WTC11 (cell line): Measurements from ENCODE around the gene HRH1. TPM values are rescaled to one million over a fixed set of nuclear protein-coding genes. Genes with fewer than 3 reads are reported as not detected.
A peak's percentile ranks its signal among the peaks of the same experiment; 100 is the strongest.

Source experiments
- ATAC-seq: fragments of 200-7000 bp; cut with Tn5 transposase; 2 replicates; pipeline ENCODE4 v1.10.0; 2021; ENCODE audit warnings: mild to moderate bottlenecking, moderate library complexity
- CTCF ChIA-PET: fragments of 300-600 bp; sonication (Branson Sonifier 250); formaldehyde crosslinking; loops from one replicate; lab custom pipeline; 2021; ENCODE audit warnings: antibody characterized with exemption; lab: Charles Lee
- POLR2A ChIA-PET: fragments of 350-600 bp; sonication (Branson Sonifier 250); formaldehyde crosslinking; loops from one replicate; lab custom pipeline; 2021; ENCODE audit warnings: antibody characterized with exemption; lab: Charles Lee
- DNase-seq: peaks from one replicate; pipeline ENCODE4 v3.0.0; 2021; ENCODE audit warnings: low spot score
- H3K27ac Mint-ChIP-seq: 2 replicates; pipeline ENCODE4 v1.8.0; 2021; ENCODE audit warnings: mixed read lengths
- H3K27me3 Mint-ChIP-seq: 2 replicates; pipeline ENCODE4 v1.8.0; 2021; ENCODE audit warnings: low read depth, mild to moderate bottlenecking, moderate library complexity, mixed read lengths
- H3K36me3 Mint-ChIP-seq: 2 replicates; pipeline ENCODE4 v1.8.0; 2021; ENCODE audit warnings: mixed read lengths
- H3K4me1 Mint-ChIP-seq: 2 replicates; pipeline ENCODE4 v1.8.0; 2022; ENCODE audit warnings: mixed read lengths
- H3K4me3 Mint-ChIP-seq: 2 replicates; pipeline ENCODE4 v1.8.0; 2021; ENCODE audit warnings: mild to moderate bottlenecking, moderate library complexity, mixed read lengths
- H3K9me3 Mint-ChIP-seq: 2 replicates; pipeline ENCODE4 v1.8.0; 2021; ENCODE audit warnings: mixed read lengths
- AR ChIP-seq: fragments of 250-450 bp; sonication (Bioruptor Pico); IDR thresholded peaks from 2 replicates; pipeline ENCODE4 v1.9.0; 2021; ENCODE audit warnings: mild to moderate bottlenecking
- CREB1 ChIP-seq: sonication (generic); formaldehyde crosslinking; IDR thresholded peaks from 2 replicates; pipeline ENCODE4 v1.8.0; 2023; ENCODE audit warnings: mild to moderate bottlenecking, missing genetic modification reagents
- ELF4 ChIP-seq: sonication (generic); formaldehyde crosslinking; IDR thresholded peaks from 2 replicates; pipeline ENCODE4 v1.8.1; 2022; ENCODE audit warnings: low read depth, mild to moderate bottlenecking, moderate library complexity, missing genetic modification reagents
- EMX1 ChIP-seq: fragments of 250-450 bp; sonication (Bioruptor Pico); IDR thresholded peaks from 2 replicates; pipeline ENCODE4 v1.8.0; 2021; ENCODE audit warnings: mild to moderate bottlenecking
- FOXJ3 ChIP-seq: sonication (generic); formaldehyde crosslinking; IDR thresholded peaks from 2 replicates; pipeline ENCODE4 v1.9.0; 2021; ENCODE audit warnings: missing genetic modification reagents, mild to moderate bottlenecking, borderline replicate concordance
- FOXK1 ChIP-seq: sonication (generic); formaldehyde crosslinking; IDR thresholded peaks from 2 replicates; pipeline ENCODE4 v1.8.0; 2022; ENCODE audit warnings: mild to moderate bottlenecking, moderate library complexity, missing genetic modification reagents
- GTF2I ChIP-seq: fragments of 250-450 bp; sonication (Bioruptor Pico); conservative IDR thresholded peaks from 2 replicates; pipeline ENCODE4 v1.4.0; 2021; ENCODE audit warnings: mild to moderate bottlenecking
- HMGXB4 ChIP-seq: sonication (generic); formaldehyde crosslinking; IDR thresholded peaks from 2 replicates; pipeline ENCODE4 v1.8.1; 2023; ENCODE audit warnings: mild to moderate bottlenecking, moderate library complexity, missing genetic modification reagents
- MAX ChIP-seq: sonication (generic); formaldehyde crosslinking; IDR thresholded peaks from 2 replicates; pipeline ENCODE4 v1.8.0; 2022; ENCODE audit warnings: mild to moderate bottlenecking, missing genetic modification reagents
- MYBL2 ChIP-seq: sonication (generic); formaldehyde crosslinking; IDR thresholded peaks from 2 replicates; pipeline ENCODE4 v1.8.1; 2023; ENCODE audit warnings: mild to moderate bottlenecking, moderate library complexity, missing genetic modification reagents
- NR1H2 ChIP-seq: sonication (generic); formaldehyde crosslinking; IDR thresholded peaks from 2 replicates; pipeline ENCODE4 v1.9.0; 2021; ENCODE audit warnings: mild to moderate bottlenecking, moderate library complexity, missing genetic modification reagents
- SMAD3 ChIP-seq: sonication (generic); formaldehyde crosslinking; IDR thresholded peaks from 2 replicates; pipeline ENCODE4 v1.8.0; 2022; ENCODE audit warnings: missing genetic modification reagents, mild to moderate bottlenecking, borderline replicate concordance
- SP1 ChIP-seq: sonication (generic); formaldehyde crosslinking; conservative IDR thresholded peaks from 2 replicates; pipeline ENCODE4 v1.8.1; 2022; ENCODE audit warnings: missing genetic modification reagents
- TEAD4 ChIP-seq: sonication (generic); formaldehyde crosslinking; IDR thresholded peaks from 2 replicates; pipeline ENCODE4 v1.8.0; 2022; ENCODE audit warnings: mild to moderate bottlenecking, missing genetic modification reagents
- USF1 ChIP-seq: sonication (generic); formaldehyde crosslinking; IDR thresholded peaks from 2 replicates; pipeline ENCODE4 v1.8.0; 2022; ENCODE audit warnings: mild to moderate bottlenecking, missing genetic modification reagents
- ZBTB21 ChIP-seq: sonication (generic); formaldehyde crosslinking; IDR thresholded peaks from 2 replicates; pipeline ENCODE4 v1.8.1; 2023; ENCODE audit warnings: mild to moderate bottlenecking, missing genetic modification reagents, borderline replicate concordance
- ZNF317 ChIP-seq: sonication (generic); formaldehyde crosslinking; IDR thresholded peaks from 2 replicates; pipeline ENCODE4 v1.8.1; 2023; ENCODE audit warnings: low read depth, mild to moderate bottlenecking, moderate library complexity, missing genetic modification reagents, borderline replicate concordance
- ZNF416 ChIP-seq: fragments of 250-450 bp; sonication (Bioruptor Pico); IDR thresholded peaks from 2 replicates; pipeline ENCODE4 v1.9.0; 2021; ENCODE audit warnings: mild to moderate bottlenecking, inconsistent platforms
- ZNF512 ChIP-seq: sonication (generic); formaldehyde crosslinking; IDR thresholded peaks from 2 replicates; pipeline ENCODE4 v1.8.1; 2022; ENCODE audit warnings: missing genetic modification reagents, borderline replicate concordance
- total RNA-seq: library from RNA; stranded (reverse); gene quantifications from 3 replicates; pipeline ENCODE4 v1.2.3, GENCODE V29; 2021

HRH1 gene
- total RNA-seq, 1 experiment from 2014 or later: not detected

- ATAC-seq (no peak), DNase-seq (no peak)
- Mint-ChIP-seq H3K4me1 (peaks cover 26% of the 10 kb centered on the region), H3K27me3 (no peaks in the 10 kb centered on the region), H3K27ac (no peak overlapping the region), H3K36me3 (no peaks in the 10 kb centered on the region), H3K4me3 (no peak overlapping the region), H3K9me3 (peaks cover 8% of the 10 kb centered on the region; the same call in 1 of the 2 replicates)
- TF ChIP-seq GTF2I (CRISPR knock-in tag): no peak
- no peak for TF ChIP-seq ZNF416
- no peak for TF ChIP-seq ZNF317 (CRISPR knock-in tag)
- TF ChIP-seq CREB1: no peak
- no peak for TF ChIP-seq AR (CRISPR knock-in tag)
- TF ChIP-seq ELF4 (CRISPR knock-in tag): no peak
- TF ChIP-seq MAX (CRISPR knock-in tag): no peak
- TF ChIP-seq HMGXB4: no peak
- no peak for TF ChIP-seq FOXJ3 (CRISPR knock-in tag)
- TF ChIP-seq ZBTB21 (CRISPR knock-in tag): no peak
- CTCF ChIA-PET: interaction anchor here (1.1 to 1.5 kb wide), 5 partner anchors 7 to 256 kb away, joined by 3 to 8 read pairs (median 4); no protein-coding TSS in a partner anchor
- POLR2A ChIA-PET: no interaction called here
These were observed 44.2 kb downstream of the HRH1 start for GRCh38 chr3:11198495-11198894.

GRCh38 chr3:11199902-11200845 is 45.9 kb downstream of the HRH1 start:
- peak; percentile 72 for TF ChIP-seq GTF2I (CRISPR knock-in tag)
- no peak for TF ChIP-seq NR1H2 (CRISPR knock-in tag)
- TF ChIP-seq SMAD3 (CRISPR knock-in tag): no peak
- Mint-ChIP-seq H3K36me3 (no peaks in the 10 kb centered on the region), H3K4me3 (no peak overlapping the region), H3K27me3 (no peaks in the 10 kb centered on the region), H3K9me3 (0 out of 2 replicates have a peak, but pooled peaks cover 3% of the 10 kb centered on the region), H3K27ac (no peak overlapping the region), H3K4me1 (peaks cover 26% of the 10 kb centered on the region)
- ChIA-PET POLR2A (no interaction called here), CTCF (interaction anchor here (1.9 to 2.0 kb wide), 2 partner anchors 46 to 139 kb away, joined by 6 to 9 read pairs; partner anchors contain the start of gene HRH1)
- DNase-seq (no peak), ATAC-seq (no peak)

- Mint-ChIP-seq H3K4me1 (peaks cover 18% of the 10 kb centered on the region), H3K4me3 (no peak overlapping the region), H3K27me3 (no peaks in the 10 kb centered on the region), H3K36me3 (no peaks in the 10 kb centered on the region), H3K27ac (no peak overlapping the region), H3K9me3 (0 out of 2 replicates have a peak, but pooled peaks cover 3% of the 10 kb centered on the region)
- ATAC-seq (peak; percentile 16; the same call in 1 of the 2 replicates), DNase-seq (no peak)
- ChIA-PET CTCF (interaction anchor here (0.6 to 2.0 kb wide), 3 partner anchors 10 to 141 kb away, joined by 3 to 9 read pairs (median 6); partner anchors contain the start of gene HRH1), POLR2A (no interaction called here)
- TF ChIP-seq EMX1 (CRISPR knock-in tag) (no peak), ZNF512 (CRISPR knock-in tag) (no peak), SP1 (CRISPR knock-in tag) (no peak), TEAD4 (CRISPR knock-in tag) (no peak), FOXK1 (CRISPR knock-in tag) (no peak), MYBL2 (CRISPR knock-in tag) (no peak), USF1 (no peak)
These were observed 47.1 kb downstream of the HRH1 start for GRCh38 chr3:11201251-11202019.
